Thyroid gland (tissue), 4 donors: ENCODE measurements around the gene AMBP. TPM values are rescaled to one million over a fixed set of nuclear protein-coding genes. Genes with fewer than 3 reads are reported as not detected.
A peak's percentile ranks its signal among the peaks of the same experiment; 100 is the strongest.

Source experiments
- DNase-seq, 2 donors: peaks; one replicate each; pipeline ENCODE4 v3.0.0-alpha.2; 2019
- H3K27ac ChIP-seq, 3 donors: fragments of 200-600 bp; sonication (generic); 1 replicate in 2 of 3; 2 replicates in 1 of 3; pipeline ENCODE4 v1.5.1; 2016 to 2019; ENCODE audit warnings: mild to moderate bottlenecking in 1 of 3, moderate library complexity in 1 of 3
- H3K27me3 ChIP-seq: fragments of 200-600 bp; sonication (generic); one replicate; pipeline ENCODE4 v1.5.1; 2019
- H3K36me3 ChIP-seq, 2 donors: fragments of 200-600 bp; sonication (generic); one replicate each; pipeline ENCODE4 v1.5.1; 2016 to 2019
- H3K4me1 ChIP-seq, 2 donors: fragments of 200-600 bp; sonication (generic); one replicate each; pipeline ENCODE4 v1.5.1; 2017 to 2019
- H3K4me3 ChIP-seq, 3 donors: fragments of 200-600 bp; sonication (generic); replicated peaks in 1 of 3; 1 replicate in 2 of 3; 2 replicates in 1 of 3; pipeline ENCODE4 v1.5.1; 2016; ENCODE audit warnings: mild to moderate bottlenecking in 1 of 3
- H3K9me3 ChIP-seq: fragments of 200-600 bp; sonication (generic); one replicate; pipeline ENCODE4 v1.5.1; 2017
- POLR2A ChIP-seq, 2 donors: fragments of 450-650 bp; IDR thresholded peaks; one replicate each; pipeline ENCODE4 v1.6.1; 2017; ENCODE audit warnings: antibody characterized with exemption in 2 of 2, mild to moderate bottlenecking in 2 of 2, moderate library complexity in 1 of 2
- WGBS, 2 donors: methylation state at CpG; one replicate each; pipeline ENCODE4 v1.1.5; 2017; 5-methylcytosine and 5-hydroxymethylcytosine counted together
- intact Hi-C: fragments of 100-400 bp; cut with DNase I; formaldehyde crosslinking; loops from one replicate; pipeline ENCODE4 v1.15.1; 2023
- total RNA-seq, 4 donors: library from RNA; depleted of rRNA; stranded (reverse); fragments of >200 nt; gene quantifications; one replicate each; pipeline ENCODE4 v1.2.3, GENCODE V29; 2016
- TF ChIP-seq, protein P1 (sequence below), 6 experiments: fragments of 200-600 bp in 3 of 6; fragments of 450-650 bp in 3 of 6; sonication (generic) in 3 of 6; IDR thresholded peaks; one replicate each; pipeline ENCODE4 v1.5.1; 2016 to 2019; ENCODE audit warnings: antibody characterized with exemption in 6 of 6, mild to moderate bottlenecking in 2 of 6, inconsistent platforms in 1 of 6, moderate library complexity in 1 of 6

The AMBP gene
- total RNA-seq, 4 donors from 2014 or later: 0.83 to 4.2 (median 2.1) TPM; not detected in 1

DNA sequence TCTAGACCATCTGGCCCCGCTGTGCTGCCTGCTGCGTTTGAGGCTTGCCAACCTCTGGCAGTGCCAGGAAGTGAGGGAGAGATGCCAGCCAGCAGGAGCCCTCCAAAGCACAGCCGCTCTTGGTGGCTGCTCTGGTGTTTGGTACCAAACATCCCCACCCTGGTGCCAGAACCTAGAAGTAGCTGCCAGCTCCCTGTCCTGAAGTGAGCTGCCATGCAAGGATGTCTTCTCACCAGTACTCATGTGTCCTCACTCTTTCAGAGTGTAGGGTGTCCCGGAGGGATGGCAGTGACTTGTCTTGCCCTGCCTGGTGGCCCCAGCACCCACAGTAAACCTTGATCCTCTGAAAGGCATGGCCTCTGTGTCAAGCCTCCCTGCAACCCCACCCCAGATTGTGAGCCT is 43.4 kb downstream of the AMBP start:
- H3K27ac ChIP-seq: no peak overlapping the region
- peaks cover 6 to 14% of the 10 kb centered on the region in 2 donors for H3K4me1 ChIP-seq
- intact Hi-C loops: loop anchor here (10.0 kb wide), 1 partner anchor 230 kb away; no protein-coding TSS in a partner anchor
- no peaks in the 10 kb centered on the region for H3K27me3 ChIP-seq
- TF ChIP-seq, protein P1, sequence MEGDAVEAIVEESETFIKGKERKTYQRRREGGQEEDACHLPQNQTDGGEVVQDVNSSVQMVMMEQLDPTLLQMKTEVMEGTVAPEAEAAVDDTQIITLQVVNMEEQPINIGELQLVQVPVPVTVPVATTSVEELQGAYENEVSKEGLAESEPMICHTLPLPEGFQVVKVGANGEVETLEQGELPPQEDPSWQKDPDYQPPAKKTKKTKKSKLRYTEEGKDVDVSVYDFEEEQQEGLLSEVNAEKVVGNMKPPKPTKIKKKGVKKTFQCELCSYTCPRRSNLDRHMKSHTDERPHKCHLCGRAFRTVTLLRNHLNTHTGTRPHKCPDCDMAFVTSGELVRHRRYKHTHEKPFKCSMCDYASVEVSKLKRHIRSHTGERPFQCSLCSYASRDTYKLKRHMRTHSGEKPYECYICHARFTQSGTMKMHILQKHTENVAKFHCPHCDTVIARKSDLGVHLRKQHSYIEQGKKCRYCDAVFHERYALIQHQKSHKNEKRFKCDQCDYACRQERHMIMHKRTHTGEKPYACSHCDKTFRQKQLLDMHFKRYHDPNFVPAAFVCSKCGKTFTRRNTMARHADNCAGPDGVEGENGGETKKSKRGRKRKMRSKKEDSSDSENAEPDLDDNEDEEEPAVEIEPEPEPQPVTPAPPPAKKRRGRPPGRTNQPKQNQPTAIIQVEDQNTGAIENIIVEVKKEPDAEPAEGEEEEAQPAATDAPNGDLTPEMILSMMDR (IDR thresholded peaks at IDR 0.05): no peak
- no peak for TF ChIP-seq POLR2A (IDR thresholded peaks at IDR 0.05)
- H3K9me3 ChIP-seq: no peaks in the 10 kb centered on the region
- WGBS, 2 donors: 90 to 100% methylated on average over 3 to 4 of the region's 4 CpGs
- DNase-seq: no peak
- H3K36me3 ChIP-seq: peaks cover 12 to 13% of the 10 kb centered on the region in 2 donors
- H3K4me3 ChIP-seq: no peak overlapping the region

DNA sequence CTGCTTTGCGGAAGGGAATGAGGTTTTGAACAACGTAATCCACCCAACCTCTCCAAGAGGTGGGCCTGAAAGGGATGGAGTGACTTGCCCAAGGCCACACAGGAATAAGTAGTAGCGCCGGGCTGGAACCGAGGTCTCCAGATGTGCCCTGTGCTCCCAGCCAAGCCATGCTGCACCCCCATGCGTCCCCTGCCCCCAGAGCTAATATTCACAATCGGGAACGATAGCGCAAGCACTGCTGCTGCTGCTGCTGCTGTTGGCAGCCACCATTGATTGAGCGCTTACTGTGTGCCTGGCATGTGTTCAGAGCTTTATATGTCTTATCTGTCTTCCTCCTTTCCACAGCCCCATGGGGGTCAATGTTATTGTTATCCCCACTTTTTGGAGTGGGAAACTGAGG is 43.9 kb downstream of the AMBP start:
- peaks cover 6 to 14% of the 10 kb centered on the region in 2 donors for H3K4me1 ChIP-seq
- no peaks in the 10 kb centered on the region for H3K27me3 ChIP-seq
- H3K4me3 ChIP-seq: no peak overlapping the region
- peaks cover 13 to 15% of the 10 kb centered on the region in 2 donors for H3K36me3 ChIP-seq
- no peak for DNase-seq
- no peak for TF ChIP-seq POLR2A (IDR thresholded peaks at IDR 0.05)
- TF ChIP-seq, protein P1 (IDR thresholded peaks at IDR 0.05): no peak
- intact Hi-C loops: loop anchor here (10.0 kb wide), 1 partner anchor 229 kb away; no protein-coding TSS in a partner anchor
- no peaks in the 10 kb centered on the region for H3K9me3 ChIP-seq
- 100% methylated on average over 9 to 10 of the region's 10 CpGs for WGBS, 2 donors
- no peak overlapping the region for H3K27ac ChIP-seq

DNA sequence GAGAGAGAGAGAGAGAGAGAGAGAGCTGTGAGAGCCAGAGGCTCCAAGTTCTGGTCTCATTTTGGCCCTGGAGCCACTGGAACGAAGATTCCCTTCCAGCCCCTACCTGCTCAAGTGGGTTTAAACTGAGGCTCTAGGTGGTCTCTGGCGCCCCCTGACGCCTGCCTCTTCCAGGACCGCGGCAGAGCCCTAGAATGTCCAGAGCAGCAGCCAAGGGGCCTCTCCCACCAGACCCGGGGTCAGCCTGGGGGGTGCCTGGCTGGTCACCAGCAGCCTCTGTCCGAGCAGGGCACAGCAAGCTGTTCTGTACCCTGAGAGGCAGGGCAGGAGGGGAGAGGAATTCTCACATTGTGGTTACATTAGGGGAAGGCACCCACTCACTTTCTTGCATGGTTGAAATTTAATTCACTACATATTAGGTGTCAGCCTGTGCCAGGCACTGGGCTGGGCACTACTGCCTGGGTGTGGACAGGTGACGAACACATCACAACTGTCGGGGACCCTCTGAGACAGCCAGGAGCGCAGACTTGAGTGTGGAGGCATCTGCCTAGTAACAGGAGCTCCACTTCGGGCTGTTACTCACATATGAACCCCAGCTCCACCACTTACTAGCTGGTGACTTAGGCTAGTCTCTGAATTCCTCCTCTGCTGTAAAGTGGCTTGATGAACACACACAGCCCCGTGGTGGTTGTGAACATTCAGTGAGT is 44.5 kb downstream of the AMBP start:
- WGBS, 2 donors: 76% methylated on average over 10 to 11 of the region's 12 CpGs
- peaks cover 13 to 15% of the 10 kb centered on the region in 2 donors for H3K36me3 ChIP-seq
- TF ChIP-seq POLR2A (IDR thresholded peaks at IDR 0.05): no peak
- TF ChIP-seq, protein P1 (IDR thresholded peaks at IDR 0.05): peak in 5 of 6 experiments; percentile 11 to 36 (median 25)
- H3K27ac ChIP-seq: no peak overlapping the region
- no peaks in the 10 kb centered on the region for H3K9me3 ChIP-seq
- DNase-seq: peak in 1 of 2 donors; percentile 12
- no peaks in the 10 kb centered on the region for H3K27me3 ChIP-seq
- H3K4me1 ChIP-seq: peaks cover 2 to 8% of the 10 kb centered on the region in 2 donors
- intact Hi-C loops: loop anchor here (10.0 kb wide), 1 partner anchor 229 kb away; no protein-coding TSS in a partner anchor
- H3K4me3 ChIP-seq: no peak overlapping the region

DNA sequence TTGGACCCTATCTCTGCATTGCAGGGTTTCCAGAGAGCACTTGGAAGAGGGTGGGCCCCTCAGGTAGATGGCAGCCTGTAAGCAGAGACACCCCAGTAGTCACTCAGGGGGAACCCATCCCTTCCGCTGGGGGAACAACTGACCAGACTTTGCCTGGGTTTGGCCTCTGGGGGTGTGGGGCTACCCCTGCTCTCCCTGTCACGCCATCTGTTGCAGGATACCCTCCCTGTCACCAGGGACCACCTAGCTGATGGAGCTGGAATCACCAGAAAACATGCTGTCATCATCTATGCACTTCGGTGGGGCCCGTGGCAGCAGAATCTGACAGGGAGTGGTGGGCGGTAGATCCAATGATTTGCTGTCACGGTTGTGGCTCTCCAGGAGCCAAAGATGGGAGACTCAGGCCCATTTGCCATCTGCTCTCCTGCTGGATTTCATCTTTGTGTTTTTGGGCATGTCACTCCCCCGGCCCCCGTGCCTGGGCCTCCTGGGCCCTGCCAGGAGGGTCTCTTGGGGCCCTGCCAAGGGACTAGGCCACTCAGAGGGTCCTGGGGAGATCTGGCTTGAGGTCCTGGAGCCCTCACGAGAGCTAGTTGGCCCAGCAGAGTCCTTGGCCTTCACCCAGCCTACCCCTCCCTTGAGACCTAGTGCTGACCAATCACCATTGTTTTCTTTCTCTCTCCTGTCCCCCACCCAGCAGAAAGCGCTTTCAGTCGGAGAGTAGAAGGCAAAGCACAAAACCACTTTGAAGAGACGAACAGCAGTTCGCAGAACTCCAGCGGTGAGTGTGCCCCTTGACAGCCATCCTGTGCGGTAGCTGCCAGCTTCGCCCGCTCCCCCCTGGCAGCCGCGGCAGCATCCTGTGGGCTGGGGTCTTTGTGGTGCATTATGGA is 45.9 kb downstream of the AMBP start:
- intact Hi-C loops: loop anchor here (10.0 kb wide), 1 partner anchor 227 kb away; no protein-coding TSS in a partner anchor
- no peak overlapping the region for H3K27ac ChIP-seq
- TF ChIP-seq POLR2A (IDR thresholded peaks at IDR 0.05): no peak
- TF ChIP-seq, protein P1 (IDR thresholded peaks at IDR 0.05): no peak
- no peak overlapping the region for H3K4me3 ChIP-seq
- no peaks in the 10 kb centered on the region for H3K27me3 ChIP-seq
- H3K36me3 ChIP-seq: peaks cover 11 to 15% of the 10 kb centered on the region in 2 donors
- DNase-seq: no peak
- no peaks in the 10 kb centered on the region for H3K9me3 ChIP-seq
- 85 to 89% methylated on average over 16 to 19 of the region's 19 CpGs for WGBS, 2 donors
- no peaks in the 10 kb centered on the region for H3K4me1 ChIP-seq
